Measurements from ENCODE around the gene EPO.

DNA sequence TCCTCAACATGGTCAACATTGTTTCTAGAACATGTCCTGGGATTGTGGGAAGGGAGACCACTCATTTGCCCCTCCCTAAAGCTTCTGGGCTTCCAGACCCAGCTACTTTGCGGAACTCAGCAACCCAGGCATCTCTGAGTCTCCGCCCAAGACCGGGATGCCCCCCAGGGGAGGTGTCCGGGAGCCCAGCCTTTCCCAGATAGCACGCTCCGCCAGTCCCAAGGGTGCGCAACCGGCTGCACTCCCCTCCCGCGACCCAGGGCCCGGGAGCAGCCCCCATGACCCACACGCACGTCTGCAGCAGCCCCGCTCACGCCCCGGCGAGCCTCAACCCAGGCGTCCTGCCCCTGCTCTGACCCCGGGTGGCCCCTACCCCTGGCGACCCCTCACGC lies at the start of gene EPO:
- TF ChIP-seq, protein P1, sequence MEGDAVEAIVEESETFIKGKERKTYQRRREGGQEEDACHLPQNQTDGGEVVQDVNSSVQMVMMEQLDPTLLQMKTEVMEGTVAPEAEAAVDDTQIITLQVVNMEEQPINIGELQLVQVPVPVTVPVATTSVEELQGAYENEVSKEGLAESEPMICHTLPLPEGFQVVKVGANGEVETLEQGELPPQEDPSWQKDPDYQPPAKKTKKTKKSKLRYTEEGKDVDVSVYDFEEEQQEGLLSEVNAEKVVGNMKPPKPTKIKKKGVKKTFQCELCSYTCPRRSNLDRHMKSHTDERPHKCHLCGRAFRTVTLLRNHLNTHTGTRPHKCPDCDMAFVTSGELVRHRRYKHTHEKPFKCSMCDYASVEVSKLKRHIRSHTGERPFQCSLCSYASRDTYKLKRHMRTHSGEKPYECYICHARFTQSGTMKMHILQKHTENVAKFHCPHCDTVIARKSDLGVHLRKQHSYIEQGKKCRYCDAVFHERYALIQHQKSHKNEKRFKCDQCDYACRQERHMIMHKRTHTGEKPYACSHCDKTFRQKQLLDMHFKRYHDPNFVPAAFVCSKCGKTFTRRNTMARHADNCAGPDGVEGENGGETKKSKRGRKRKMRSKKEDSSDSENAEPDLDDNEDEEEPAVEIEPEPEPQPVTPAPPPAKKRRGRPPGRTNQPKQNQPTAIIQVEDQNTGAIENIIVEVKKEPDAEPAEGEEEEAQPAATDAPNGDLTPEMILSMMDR (IDR thresholded peaks at IDR 0.05) = no peak
- TF ChIP-seq POLR2A (IDR thresholded peaks at IDR 0.05) = no peak
